Measurements from ENCODE around the gene ZSWIM6. TPM values are rescaled to one million over a fixed set of nuclear protein-coding genes. Genes with fewer than 3 reads are reported as not detected.

Gene ZSWIM6
- polyA plus RNA-seq, 3 donors, result 1.7 to 33.5 (median 2.7) TPM

DNA sequence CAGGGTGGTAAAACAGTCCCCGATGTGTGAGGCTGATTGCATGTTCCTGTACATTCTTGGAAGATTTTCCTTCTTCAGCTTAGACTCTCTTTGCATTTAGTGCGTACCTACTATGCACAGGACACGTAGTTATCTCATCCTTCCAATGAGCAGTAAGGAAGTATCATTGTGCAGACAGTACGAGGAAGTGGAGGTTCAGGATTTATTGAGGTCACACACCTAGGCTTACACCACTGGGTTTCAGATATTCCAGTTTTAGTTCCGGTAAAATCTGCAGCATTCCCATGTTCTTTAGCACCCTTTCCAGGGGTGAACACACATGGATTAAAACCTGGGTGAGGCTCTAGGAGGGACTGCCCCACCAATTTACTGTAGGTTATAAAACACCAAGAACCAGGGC, 238.7 kb downstream of the ZSWIM6 start:
- TF ChIP-seq, protein P1, sequence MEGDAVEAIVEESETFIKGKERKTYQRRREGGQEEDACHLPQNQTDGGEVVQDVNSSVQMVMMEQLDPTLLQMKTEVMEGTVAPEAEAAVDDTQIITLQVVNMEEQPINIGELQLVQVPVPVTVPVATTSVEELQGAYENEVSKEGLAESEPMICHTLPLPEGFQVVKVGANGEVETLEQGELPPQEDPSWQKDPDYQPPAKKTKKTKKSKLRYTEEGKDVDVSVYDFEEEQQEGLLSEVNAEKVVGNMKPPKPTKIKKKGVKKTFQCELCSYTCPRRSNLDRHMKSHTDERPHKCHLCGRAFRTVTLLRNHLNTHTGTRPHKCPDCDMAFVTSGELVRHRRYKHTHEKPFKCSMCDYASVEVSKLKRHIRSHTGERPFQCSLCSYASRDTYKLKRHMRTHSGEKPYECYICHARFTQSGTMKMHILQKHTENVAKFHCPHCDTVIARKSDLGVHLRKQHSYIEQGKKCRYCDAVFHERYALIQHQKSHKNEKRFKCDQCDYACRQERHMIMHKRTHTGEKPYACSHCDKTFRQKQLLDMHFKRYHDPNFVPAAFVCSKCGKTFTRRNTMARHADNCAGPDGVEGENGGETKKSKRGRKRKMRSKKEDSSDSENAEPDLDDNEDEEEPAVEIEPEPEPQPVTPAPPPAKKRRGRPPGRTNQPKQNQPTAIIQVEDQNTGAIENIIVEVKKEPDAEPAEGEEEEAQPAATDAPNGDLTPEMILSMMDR (IDR thresholded peaks at IDR 0.05), result no peak
- WGBS (ENCODE audit: insufficient coverage), result 100% methylated on average over 2 of the region's 5 CpGs
- no peaks in the 10 kb centered on the region for H3K27me3 Mint-ChIP-seq (ENCODE audit: low read depth in 3 of 3)

DNA sequence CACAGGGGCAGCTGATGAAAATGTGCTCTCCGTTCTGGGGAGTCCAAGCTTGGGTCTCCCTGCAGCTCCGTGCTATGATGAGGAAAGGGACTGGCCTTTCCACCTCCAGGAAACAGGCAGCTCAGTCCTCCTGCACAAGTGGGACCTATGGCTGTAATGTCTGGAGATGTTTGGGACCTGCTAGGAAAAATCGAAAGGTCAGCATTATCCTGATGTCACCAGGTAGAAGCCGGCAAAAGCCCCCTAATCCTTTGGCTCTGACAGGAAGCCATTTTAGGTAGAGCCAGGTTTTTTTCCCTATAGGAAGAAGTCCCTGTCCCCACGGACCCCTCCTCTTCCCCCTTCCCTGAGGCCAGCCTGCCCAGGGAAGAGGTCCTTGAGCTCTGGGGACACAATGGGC, 240.9 kb downstream of the ZSWIM6 start:
- Histone ChIP-seq H3K36me3 (replicated peaks in 1 of 2; ENCODE audit: control insufficient read depth in 1 of 2, insufficient read depth in 2 of 2, low read length in 2 of 2) (no peaks in the 10 kb centered on the region), H3K27me3 (ENCODE audit: control insufficient read depth in 2 of 2, insufficient read depth in 2 of 2, low read length in 2 of 2) (no peaks in the 10 kb centered on the region), H3K4me2 (replicated peaks; ENCODE audit: extremely low read depth, low read length, poor library complexity, severe bottlenecking) (no peak overlapping the region), H3K79me2 (ENCODE audit: insufficient read depth, low read length) (no peaks in the 10 kb centered on the region), H3K4me1 (ENCODE audit: control insufficient read depth in 1 of 2, insufficient read depth in 2 of 2, low read length in 2 of 2) (no peaks in the 10 kb centered on the region), H2AFZ (ENCODE audit: insufficient read depth, low read depth, low read length, poor library complexity, severe bottlenecking) (no peak overlapping the region), H3K9ac (ENCODE audit: insufficient read depth, low read length, poor library complexity, severe bottlenecking) (no peak overlapping the region), H4K20me1 (ENCODE audit: insufficient read depth, low read length) (no peaks in the 10 kb centered on the region), H3K27ac (ENCODE audit: low read depth in 1 of 2, low read length in 2 of 2) (no peak overlapping the region), H3K4me3 (replicated peaks in 1 of 3; ENCODE audit: low read depth in 2 of 3, low read length in 3 of 3) (no peak overlapping the region), H3K9me3 (replicated peaks in 1 of 2; ENCODE audit: control insufficient read depth in 1 of 2, insufficient read depth in 1 of 2, low read length in 2 of 2) (no peaks in the 10 kb centered on the region)
- no peak overlapping the region for H3K27ac Mint-ChIP-seq
- no peak for DNase-seq
- WGBS (ENCODE audit: insufficient coverage), result 100% methylated on average over 2 of the region's 5 CpGs
- H3K4me3 Mint-ChIP-seq, result no peak overlapping the region
- TF ChIP-seq, protein P1 (IDR thresholded peaks at IDR 0.05), result no peak
- no peaks in the 10 kb centered on the region for H3K27me3 Mint-ChIP-seq (ENCODE audit: low read depth in 3 of 3)
- intact Hi-C loops (cut with micrococcal nuclease), result no loop called here
- H3K9me3 Mint-ChIP-seq, result peaks cover 0 to 2% (median 0%) of the 10 kb centered on the region in 7 donors
- no peaks in the 10 kb centered on the region for H3K4me1 Mint-ChIP-seq
- H3K36me3 Mint-ChIP-seq, result no peaks in the 10 kb centered on the region

More for the DNA sequence above, 238.7 kb downstream of the ZSWIM6 start:
- Histone ChIP-seq H2AFZ (ENCODE audit: insufficient read depth, low read depth, low read length, poor library complexity, severe bottlenecking) (no peak overlapping the region), H3K9ac (ENCODE audit: insufficient read depth, low read length, poor library complexity, severe bottlenecking) (no peak overlapping the region), H3K4me1 (ENCODE audit: control insufficient read depth in 1 of 2, insufficient read depth in 2 of 2, low read length in 2 of 2) (no peaks in the 10 kb centered on the region), H3K27me3 (ENCODE audit: control insufficient read depth in 2 of 2, insufficient read depth in 2 of 2, low read length in 2 of 2) (no peaks in the 10 kb centered on the region), H3K36me3 (replicated peaks in 1 of 2; ENCODE audit: control insufficient read depth in 1 of 2, insufficient read depth in 2 of 2, low read length in 2 of 2) (no peaks in the 10 kb centered on the region), H3K27ac (ENCODE audit: low read depth in 1 of 2, low read length in 2 of 2) (no peak overlapping the region), H3K9me3 (replicated peaks in 1 of 2; ENCODE audit: control insufficient read depth in 1 of 2, insufficient read depth in 1 of 2, low read length in 2 of 2) (no peaks in the 10 kb centered on the region), H4K20me1 (ENCODE audit: insufficient read depth, low read length) (no peaks in the 10 kb centered on the region), H3K79me2 (ENCODE audit: insufficient read depth, low read length) (no peaks in the 10 kb centered on the region), H3K4me3 (replicated peaks in 1 of 3; ENCODE audit: low read depth in 2 of 3, low read length in 3 of 3) (no peak overlapping the region), H3K4me2 (replicated peaks; ENCODE audit: extremely low read depth, low read length, poor library complexity, severe bottlenecking) (no peak overlapping the region)
- no peaks in the 10 kb centered on the region for H3K36me3 Mint-ChIP-seq
- intact Hi-C loops (cut with micrococcal nuclease), result no loop called here
- H3K4me1 Mint-ChIP-seq, result no peaks in the 10 kb centered on the region
- DNase-seq, result no peak
- peaks cover 0 to 4% (median 1%) of the 10 kb centered on the region in 7 donors for H3K9me3 Mint-ChIP-seq
- H3K27ac Mint-ChIP-seq, result no peak overlapping the region
- H3K4me3 Mint-ChIP-seq, result no peak overlapping the region
